Heart left ventricle (tissue), 16 donors: Measurements from ENCODE around the gene CCL7. TPM values are rescaled to one million over a fixed set of nuclear protein-coding genes. Genes with fewer than 3 reads are reported as not detected.
"Not testable (repeated sequence)": the region's sequence is repeated elsewhere in the genome, so short reads cannot be mapped to it uniquely, and the experiment has no call there.

Experiments used
- ATAC-seq, 4 donors: fragments of 200-7000 bp; cut with Tn5 transposase; one replicate each; pipeline ENCODE4 v1.9.1; 2020 to 2022; ENCODE audit warnings: moderate library complexity in 4 of 4, mild to moderate bottlenecking in 3 of 4, moderate number of reproducible peaks in 1 of 4
- DNase-seq, 5 donors: peaks; one replicate each; pipeline ENCODE4 v3.0.0-alpha.2; 2020
- H3K27ac ChIP-seq, 12 donors: fragments of 200-600 bp; sonication (generic) in 4 of 12; one replicate each; pipeline versions ENCODE4 v1.5.0 to v1.8.0; 2016 to 2022; ENCODE audit warnings: mild to moderate bottlenecking in 2 of 12
- H3K27me3 ChIP-seq, 9 donors: fragments of 200-600 bp; sonication (generic) in 2 of 9; one replicate each; pipeline versions ENCODE4 v1.5.1 to v1.8.0; 2016 to 2022; ENCODE audit warnings: mild to moderate bottlenecking in 3 of 9
- H3K36me3 ChIP-seq, 9 donors: fragments of 200-600 bp; sonication (generic) in 2 of 9; one replicate each; pipeline versions ENCODE4 v1.5.0 to v1.8.0; 2018 to 2022; ENCODE audit warnings: mild to moderate bottlenecking in 2 of 9
- H3K4me1 ChIP-seq, 12 donors: fragments of 200-600 bp; sonication (generic) in 4 of 12; one replicate each; pipeline versions ENCODE4 v1.5.0 to v1.8.0; 2016 to 2022; ENCODE audit warnings: mild to moderate bottlenecking in 3 of 12
- H3K4me3 ChIP-seq, 12 donors: fragments of 200-600 bp; sonication (generic) in 4 of 12; one replicate each; pipeline versions ENCODE4 v1.5.0 to v1.8.0; 2017 to 2022; ENCODE audit warnings: mild to moderate bottlenecking in 9 of 12, moderate library complexity in 4 of 12
- H3K9me3 ChIP-seq, 12 donors: fragments of 200-600 bp; sonication (generic) in 4 of 12; one replicate each; pipeline versions ENCODE4 v1.5.0 to v1.8.0; 2016 to 2022; ENCODE audit warnings: mild to moderate bottlenecking in 1 of 12
- CTCF ChIP-seq, 12 donors: fragments of 200-600 bp; sonication (generic) in 4 of 12; IDR thresholded peaks; one replicate each; pipeline versions ENCODE4 v1.5.0 to v1.8.0; 2018 to 2022; ENCODE audit warnings: antibody characterized with exemption in 12 of 12, mild to moderate bottlenecking in 5 of 12
- POLR2A ChIP-seq, 2 donors: fragments of 450-650 bp; IDR thresholded peaks; one replicate each; pipeline ENCODE4 v1.6.1; 2017; ENCODE audit warnings: antibody characterized with exemption in 2 of 2, mild to moderate bottlenecking in 2 of 2, moderate library complexity in 2 of 2
- WGBS, 4 donors: extraction: QIAGEN DNeasy Blood & Tissue Kit in 2 of 4; methylation state at CpG; one replicate each; pipeline versions ENCODE4 v1.1.5 to v1.1.7; 2013 to 2018; 5-methylcytosine and 5-hydroxymethylcytosine counted together
- intact Hi-C, 10 donors: fragments of 100-400 bp; cut with DNase I; formaldehyde crosslinking; loops; one replicate each; pipeline versions ENCODE4 v1.11.1 to v1.14.2; 2022
- polyA plus RNA-seq, 2 donors: library from polyadenylated mRNA; stranded (reverse); fragments of 200-250 nt; gene quantifications; one replicate each; pipeline ENCODE4 v1.2.3, GENCODE V29; 2013
- total RNA-seq, 9 donors: library from RNA; depleted of rRNA in 2 of 9; stranded (reverse); fragments of >200 nt in 2 of 9; fragmentation: NEBNext Ultra II Directional in 3 of 9; extraction: Animal tissue kit (Norgen Biotek cat#: 25700) in 3 of 9; gene quantifications; one replicate each; pipeline versions ENCODE4 v1.1.0 to v1.2.4, GENCODE V29; 2016 to 2023
- donor health status: ischemic (EF 13 %, LVEDD 7.1; RV severe dilation, severe dysfunction).
- donor health status: healthy with polysubstance abuse.
- donor health status: DM: no; HTN: yes; CAD: no.
- donor health status: DM: no; HTN: no; CAD: no.
- donor health status: ischemic (EF 25% LVEDD 6.9; RV normal size, moderate dysfunction).
- donor health status: ischemic (EF 25% LVEDD 5.7; RV mildly dilated, moderate dysfunction).
- donor health status: healthy.
- donor health status: DM: yes; HTN: yes; CAD: no.
- donor health status: ischemic (EF 35%, LVEDD 5.7; RV mildly dilated, moderate dysfunction).
- donor health status: nonischemic (EF 11% LVEDD 7.7; RV severe dilation, severe dysfunction).
- donor health status: DM: yes; HTN: yes; CAD: no.
- donor health status: PGD.
- donor health status: ischemic (EF 29% LVEDD 5.4; RV normal size, mild dysfunction).
- donor health status: nonischemic (EF 23%, LVEDD 6.1; RV moderate dilation, normal function).

Gene CCL7
- total and polyA plus RNA-seq, 11 donors: 0.36 to 3.4 TPM; not detected in 9

- Histone ChIP-seq H3K27me3 (no peaks in the 10 kb centered on the region), H3K36me3 (no peaks in the 10 kb centered on the region), H3K27ac (no peak overlapping the region), H3K4me3 (no peak overlapping the region), H3K4me1 (peaks cover 0 to 36% (median 0%) of the 10 kb centered on the region in 12 donors), H3K9me3 (peaks cover 0 to 11% (median 0%) of the 10 kb centered on the region in 12 donors)
- DNase-seq (no peak), ATAC-seq (no peak)
- 71 to 94% (median 85%) methylated on average over 9 of the region's 9 CpGs for WGBS, 4 donors
- intact Hi-C loops: no loop called here
- no peak for TF ChIP-seq POLR2A (IDR thresholded peaks at IDR 0.05)
Observed at GRCh38 chr17:34225046-34225445, 45.0 kb upstream of the CCL7 start.

GRCh38 chr17:34226011-34226743 is 43.8 kb upstream of the CCL7 start:
- peaks cover 0 to 16% (median 0%) of the 10 kb centered on the region in 12 donors for H3K9me3 ChIP-seq
- no peaks in the 10 kb centered on the region for H3K36me3 ChIP-seq
- H3K4me3 ChIP-seq: no peak overlapping the region
- TF ChIP-seq POLR2A (IDR thresholded peaks at IDR 0.05) (no peak), CTCF (IDR thresholded peaks at IDR 0.05) (no peak)
- no peak overlapping the region for H3K27ac ChIP-seq
- ATAC-seq: no peak
- 83 to 87% (median 85%) methylated on average over 3 of the region's 3 CpGs for WGBS, 4 donors
- intact Hi-C loops: no loop called here
- H3K4me1 ChIP-seq: peaks cover 0 to 24% (median 0%) of the 10 kb centered on the region in 12 donors
- no peaks in the 10 kb centered on the region for H3K27me3 ChIP-seq
- DNase-seq: no peak

- peaks cover 0 to 16% (median 0%) of the 10 kb centered on the region in 12 donors for H3K9me3 ChIP-seq
- intact Hi-C loops: no loop called here
- TF ChIP-seq CTCF (IDR thresholded peaks at IDR 0.05) (no peak), POLR2A (IDR thresholded peaks at IDR 0.05) (no peak)
- H3K36me3 ChIP-seq: no peaks in the 10 kb centered on the region
- ATAC-seq (no peak), DNase-seq (no peak)
- H3K4me1 ChIP-seq: peaks cover 0 to 19% (median 0%) of the 10 kb centered on the region in 12 donors
- no peak overlapping the region for H3K27ac ChIP-seq
- H3K4me3 ChIP-seq: no peak overlapping the region
- no peaks in the 10 kb centered on the region for H3K27me3 ChIP-seq
Observed at GRCh38 chr17:34226744-34227034, 43.3 kb upstream of the CCL7 start.

GRCh38 chr17:34227293-34227692 is 42.7 kb upstream of the CCL7 start:
- WGBS, 4 donors: 88 to 97% (median 89%) methylated on average over 2 of the region's 2 CpGs
- intact Hi-C loops, DNase-seq, H3K27ac ChIP-seq, H3K4me3 ChIP-seq, H3K36me3 ChIP-seq, ATAC-seq, H3K27me3 ChIP-seq: not testable (repeated sequence)
- Histone ChIP-seq H3K4me1 (peaks cover 0 to 13% (median 0%) of the 10 kb centered on the region in 12 donors), H3K9me3 (peaks cover 0 to 16% (median 0%) of the 10 kb centered on the region in 12 donors)

- no peaks in the 10 kb centered on the region for H3K27me3 ChIP-seq
- H3K27ac ChIP-seq: no peak overlapping the region
- TF ChIP-seq POLR2A (IDR thresholded peaks at IDR 0.05) (no peak), CTCF (IDR thresholded peaks at IDR 0.05) (no peak)
- no peaks in the 10 kb centered on the region for H3K36me3 ChIP-seq
- DNase-seq: no peak
- 74 to 80% (median 78%) methylated on average over 3 of the region's 3 CpGs for WGBS, 4 donors
- no peak for ATAC-seq
- peaks cover 0 to 16% (median 0%) of the 10 kb centered on the region in 12 donors for H3K9me3 ChIP-seq
- peaks cover 0 to 9% (median 0%) of the 10 kb centered on the region in 12 donors for H3K4me1 ChIP-seq
- H3K4me3 ChIP-seq: no peak overlapping the region
- intact Hi-C loops: no loop called here
Observed at GRCh38 chr17:34227707-34228106, 42.3 kb upstream of the CCL7 start.
